ENCODE measurements around the gene CPTP.

CPTP gene

DNA sequence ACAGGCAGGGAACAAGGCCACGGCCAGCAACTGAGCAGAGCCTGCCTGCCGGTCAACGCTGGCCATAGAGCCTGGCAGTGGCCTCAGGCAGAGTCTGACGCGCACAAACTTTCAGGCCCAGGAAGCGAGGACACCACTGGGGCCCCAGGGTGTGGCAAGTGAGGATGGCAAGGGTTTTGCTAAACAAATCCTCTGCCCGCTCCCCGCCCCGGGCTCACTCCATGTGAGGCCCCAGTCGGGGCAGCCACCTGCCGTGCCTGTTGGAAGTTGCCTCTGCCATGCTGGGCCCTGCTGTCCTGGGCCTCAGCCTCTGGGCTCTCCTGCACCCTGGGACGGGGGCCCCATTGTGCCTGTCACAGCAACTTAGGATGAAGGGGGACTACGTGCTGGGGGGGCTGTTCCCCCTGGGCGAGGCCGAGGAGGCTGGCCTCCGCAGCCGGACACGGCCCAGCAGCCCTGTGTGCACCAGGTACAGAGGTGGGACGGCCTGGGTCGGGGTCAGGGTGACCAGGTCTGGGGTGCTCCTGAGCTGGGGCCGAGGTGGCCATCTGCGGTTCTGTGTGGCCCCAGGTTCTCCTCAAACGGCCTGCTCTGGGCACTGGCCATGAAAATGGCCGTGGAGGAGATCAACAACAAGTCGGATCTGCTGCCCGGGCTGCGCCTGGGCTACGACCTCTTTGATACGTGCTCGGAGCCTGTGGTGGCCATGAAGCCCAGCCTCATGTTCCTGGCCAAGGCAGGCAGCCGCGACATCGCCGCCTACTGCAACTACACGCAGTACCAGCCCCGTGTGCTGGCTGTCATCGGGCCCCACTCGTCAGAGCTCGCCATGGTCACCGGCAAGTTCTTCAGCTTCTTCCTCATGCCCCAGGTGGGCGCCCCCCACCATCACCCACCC lies 6.7 kb downstream of the CPTP start, which contains the start of gene TAS1R3:
Gene TAS1R3 (plus strand): TSS at position 213 of the 898 bp plus-strand sequence. CDS start 66 bp downstream, at position 279.
- Histone ChIP-seq H3K27me3 (replicated peaks; ENCODE audit: insufficient read depth, low read length) (no peaks in the 10 kb centered on the region), H3K36me3 (replicated peaks; ENCODE audit: insufficient read depth, low read length) (no peaks in the 10 kb centered on the region), H3K9ac (ENCODE audit: low read length) (no peak within 1 kb of the TSS), H3K9me2 (replicated peaks; ENCODE audit: insufficient read depth, low read length) (no peaks in the 10 kb centered on the region), H3K4me2 (ENCODE audit: low read depth, low read length) (no peak within 1 kb of the TSS), H3K27ac (ENCODE audit: low read length) (no peak within 1 kb of the TSS), H2AFZ (ENCODE audit: low read length) (no peak within 1 kb of the TSS), H3F3A (ENCODE audit: insufficient read depth, low read length) (no peaks in the 10 kb centered on the region), H3K79me2 (ENCODE audit: low read length) (peaks cover 10% of the 10 kb centered on the region), H3K4me1 (ENCODE audit: low read length) (no peaks in the 10 kb centered on the region; the same call in 1 of the 2 replicates), H3K4me3 (ENCODE audit: low read length) (no peak within 1 kb of the TSS), H3K9me3 (replicated peaks; ENCODE audit: insufficient read depth, low read length) (no peaks in the 10 kb centered on the region), H4K20me1 (ENCODE audit: insufficient read depth, low read length) (no peaks in the 10 kb centered on the region)
- TF ChIP-seq EZH2 (optimal IDR thresholded peaks at IDR 0.05; ENCODE audit: low read depth, low read length) (no peak), EZH2phosphoT487 (IDR thresholded peaks at IDR 0.05; ENCODE audit: low read length) (no peak)
- TF ChIP-seq, protein P1, sequence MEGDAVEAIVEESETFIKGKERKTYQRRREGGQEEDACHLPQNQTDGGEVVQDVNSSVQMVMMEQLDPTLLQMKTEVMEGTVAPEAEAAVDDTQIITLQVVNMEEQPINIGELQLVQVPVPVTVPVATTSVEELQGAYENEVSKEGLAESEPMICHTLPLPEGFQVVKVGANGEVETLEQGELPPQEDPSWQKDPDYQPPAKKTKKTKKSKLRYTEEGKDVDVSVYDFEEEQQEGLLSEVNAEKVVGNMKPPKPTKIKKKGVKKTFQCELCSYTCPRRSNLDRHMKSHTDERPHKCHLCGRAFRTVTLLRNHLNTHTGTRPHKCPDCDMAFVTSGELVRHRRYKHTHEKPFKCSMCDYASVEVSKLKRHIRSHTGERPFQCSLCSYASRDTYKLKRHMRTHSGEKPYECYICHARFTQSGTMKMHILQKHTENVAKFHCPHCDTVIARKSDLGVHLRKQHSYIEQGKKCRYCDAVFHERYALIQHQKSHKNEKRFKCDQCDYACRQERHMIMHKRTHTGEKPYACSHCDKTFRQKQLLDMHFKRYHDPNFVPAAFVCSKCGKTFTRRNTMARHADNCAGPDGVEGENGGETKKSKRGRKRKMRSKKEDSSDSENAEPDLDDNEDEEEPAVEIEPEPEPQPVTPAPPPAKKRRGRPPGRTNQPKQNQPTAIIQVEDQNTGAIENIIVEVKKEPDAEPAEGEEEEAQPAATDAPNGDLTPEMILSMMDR (IDR thresholded peaks at IDR 0.05; ENCODE audit: low read length), result no peak
- DNase-seq, result no peak

DNA sequence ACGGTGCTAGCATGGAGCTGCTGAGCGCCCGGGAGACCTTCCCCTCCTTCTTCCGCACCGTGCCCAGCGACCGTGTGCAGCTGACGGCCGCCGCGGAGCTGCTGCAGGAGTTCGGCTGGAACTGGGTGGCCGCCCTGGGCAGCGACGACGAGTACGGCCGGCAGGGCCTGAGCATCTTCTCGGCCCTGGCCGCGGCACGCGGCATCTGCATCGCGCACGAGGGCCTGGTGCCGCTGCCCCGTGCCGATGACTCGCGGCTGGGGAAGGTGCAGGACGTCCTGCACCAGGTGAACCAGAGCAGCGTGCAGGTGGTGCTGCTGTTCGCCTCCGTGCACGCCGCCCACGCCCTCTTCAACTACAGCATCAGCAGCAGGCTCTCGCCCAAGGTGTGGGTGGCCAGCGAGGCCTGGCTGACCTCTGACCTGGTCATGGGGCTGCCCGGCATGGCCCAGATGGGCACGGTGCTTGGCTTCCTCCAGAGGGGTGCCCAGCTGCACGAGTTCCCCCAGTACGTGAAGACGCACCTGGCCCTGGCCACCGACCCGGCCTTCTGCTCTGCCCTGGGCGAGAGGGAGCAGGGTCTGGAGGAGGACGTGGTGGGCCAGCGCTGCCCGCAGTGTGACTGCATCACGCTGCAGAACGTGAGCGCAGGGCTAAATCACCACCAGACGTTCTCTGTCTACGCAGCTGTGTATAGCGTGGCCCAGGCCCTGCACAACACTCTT lies 7.6 kb downstream of the CPTP start:
- TF ChIP-seq EZH2phosphoT487 (IDR thresholded peaks at IDR 0.05; ENCODE audit: low read length), result no peak
- no peak for TF ChIP-seq EZH2 (optimal IDR thresholded peaks at IDR 0.05; ENCODE audit: low read depth, low read length)
- TF ChIP-seq, protein P1 (IDR thresholded peaks at IDR 0.05; ENCODE audit: low read length), result no peak
- Histone ChIP-seq H3K4me2 (ENCODE audit: low read depth, low read length) (no peak overlapping the region), H3K27me3 (replicated peaks; ENCODE audit: insufficient read depth, low read length) (no peaks in the 10 kb centered on the region), H3K9me3 (replicated peaks; ENCODE audit: insufficient read depth, low read length) (no peaks in the 10 kb centered on the region), H2AFZ (ENCODE audit: low read length) (no peak overlapping the region), H3K79me2 (ENCODE audit: low read length) (peaks cover 2% of the 10 kb centered on the region; the same call in 1 of the 2 replicates), H3K36me3 (replicated peaks; ENCODE audit: insufficient read depth, low read length) (no peaks in the 10 kb centered on the region), H3K9me2 (replicated peaks; ENCODE audit: insufficient read depth, low read length) (no peaks in the 10 kb centered on the region), H3K9ac (ENCODE audit: low read length) (no peak overlapping the region), H3K4me3 (ENCODE audit: low read length) (no peak overlapping the region), H4K20me1 (ENCODE audit: insufficient read depth, low read length) (no peaks in the 10 kb centered on the region), H3K27ac (ENCODE audit: low read length) (no peak overlapping the region), H3F3A (ENCODE audit: insufficient read depth, low read length) (no peaks in the 10 kb centered on the region), H3K4me1 (ENCODE audit: low read length) (no peaks in the 10 kb centered on the region)
- no peak for DNase-seq

DNA sequence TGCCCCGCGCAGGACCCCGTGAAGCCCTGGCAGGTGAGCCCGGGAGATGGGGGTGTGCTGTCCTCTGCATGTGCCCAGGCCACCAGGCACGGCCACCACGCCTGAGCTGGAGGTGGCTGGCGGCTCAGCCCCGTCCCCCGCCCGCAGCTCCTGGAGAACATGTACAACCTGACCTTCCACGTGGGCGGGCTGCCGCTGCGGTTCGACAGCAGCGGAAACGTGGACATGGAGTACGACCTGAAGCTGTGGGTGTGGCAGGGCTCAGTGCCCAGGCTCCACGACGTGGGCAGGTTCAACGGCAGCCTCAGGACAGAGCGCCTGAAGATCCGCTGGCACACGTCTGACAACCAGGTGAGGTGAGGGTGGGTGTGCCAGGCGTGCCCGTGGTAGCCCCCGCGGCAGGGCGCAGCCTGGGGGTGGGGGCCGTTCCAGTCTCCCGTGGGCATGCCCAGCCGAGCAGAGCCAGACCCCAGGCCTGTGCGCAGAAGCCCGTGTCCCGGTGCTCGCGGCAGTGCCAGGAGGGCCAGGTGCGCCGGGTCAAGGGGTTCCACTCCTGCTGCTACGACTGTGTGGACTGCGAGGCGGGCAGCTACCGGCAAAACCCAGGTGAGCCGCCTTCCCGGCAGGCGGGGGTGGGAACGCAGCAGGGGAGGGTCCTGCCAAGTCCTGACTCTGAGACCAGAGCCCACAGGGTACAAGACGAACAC lies 8.3 kb downstream of the CPTP start:
- H3F3A ChIP-seq (ENCODE audit: insufficient read depth, low read length), result no peaks in the 10 kb centered on the region
- no peaks in the 10 kb centered on the region for H3K36me3 ChIP-seq (replicated peaks; ENCODE audit: insufficient read depth, low read length)
- H2AFZ ChIP-seq (ENCODE audit: low read length), result no peak overlapping the region
- DNase-seq, result no peak
- H3K27ac ChIP-seq (ENCODE audit: low read length), result no peak overlapping the region
- H3K4me3 ChIP-seq (ENCODE audit: low read length), result no peak overlapping the region
- no peaks in the 10 kb centered on the region for H3K79me2 ChIP-seq (ENCODE audit: low read length)
- H3K27me3 ChIP-seq (replicated peaks; ENCODE audit: insufficient read depth, low read length), result no peaks in the 10 kb centered on the region
- no peaks in the 10 kb centered on the region for H3K9me2 ChIP-seq (replicated peaks; ENCODE audit: insufficient read depth, low read length)
- H3K9me3 ChIP-seq (replicated peaks; ENCODE audit: insufficient read depth, low read length), result no peaks in the 10 kb centered on the region
- H3K4me2 ChIP-seq (ENCODE audit: low read depth, low read length), result no peak overlapping the region
- no peaks in the 10 kb centered on the region for H3K4me1 ChIP-seq (ENCODE audit: low read length)
- no peak overlapping the region for H3K9ac ChIP-seq (ENCODE audit: low read length)
- no peaks in the 10 kb centered on the region for H4K20me1 ChIP-seq (ENCODE audit: insufficient read depth, low read length)
- no peak for TF ChIP-seq EZH2 (optimal IDR thresholded peaks at IDR 0.05; ENCODE audit: low read depth, low read length)

All from MM.1S (cell line).